ENCODE measurements around the gene MYMX.

- TF ChIP-seq POLR2A (IDR thresholded peaks at IDR 0.05): no peak
- TF ChIP-seq, protein P1, sequence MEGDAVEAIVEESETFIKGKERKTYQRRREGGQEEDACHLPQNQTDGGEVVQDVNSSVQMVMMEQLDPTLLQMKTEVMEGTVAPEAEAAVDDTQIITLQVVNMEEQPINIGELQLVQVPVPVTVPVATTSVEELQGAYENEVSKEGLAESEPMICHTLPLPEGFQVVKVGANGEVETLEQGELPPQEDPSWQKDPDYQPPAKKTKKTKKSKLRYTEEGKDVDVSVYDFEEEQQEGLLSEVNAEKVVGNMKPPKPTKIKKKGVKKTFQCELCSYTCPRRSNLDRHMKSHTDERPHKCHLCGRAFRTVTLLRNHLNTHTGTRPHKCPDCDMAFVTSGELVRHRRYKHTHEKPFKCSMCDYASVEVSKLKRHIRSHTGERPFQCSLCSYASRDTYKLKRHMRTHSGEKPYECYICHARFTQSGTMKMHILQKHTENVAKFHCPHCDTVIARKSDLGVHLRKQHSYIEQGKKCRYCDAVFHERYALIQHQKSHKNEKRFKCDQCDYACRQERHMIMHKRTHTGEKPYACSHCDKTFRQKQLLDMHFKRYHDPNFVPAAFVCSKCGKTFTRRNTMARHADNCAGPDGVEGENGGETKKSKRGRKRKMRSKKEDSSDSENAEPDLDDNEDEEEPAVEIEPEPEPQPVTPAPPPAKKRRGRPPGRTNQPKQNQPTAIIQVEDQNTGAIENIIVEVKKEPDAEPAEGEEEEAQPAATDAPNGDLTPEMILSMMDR (IDR thresholded peaks at IDR 0.05): no peak
Measured at GRCh38 chr6:44186635-44187025, 30.1 kb upstream of the MYMX start.

Data from right lobe of liver (tissue), 4 donors.